ENCODE results near the gene MGLL.

The MGLL gene

DNA sequence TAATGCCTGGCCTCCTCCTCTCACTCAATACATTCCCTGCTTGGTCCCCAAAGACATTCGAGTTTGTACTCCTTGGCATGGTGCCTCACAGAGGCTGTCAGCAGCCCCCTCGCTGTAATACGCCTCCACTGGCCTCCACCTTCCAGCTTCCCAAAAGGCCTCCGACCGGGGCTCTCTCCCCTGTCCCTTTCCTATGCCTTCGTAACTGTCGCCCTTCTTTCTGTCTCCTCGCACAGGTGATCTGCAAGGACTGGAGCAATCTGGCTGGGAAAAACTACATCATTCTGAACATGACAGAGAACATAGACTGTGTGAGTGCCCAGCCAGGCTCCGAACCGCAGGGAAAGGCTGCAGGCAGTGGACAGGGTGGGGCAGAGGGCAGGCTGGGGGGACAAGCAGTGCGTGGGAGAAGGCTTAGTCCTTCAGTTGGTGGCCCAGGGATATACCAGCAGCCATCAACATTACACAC, 160.3 kb downstream of the MGLL start:
- TF ChIP-seq GATA2 (IDR thresholded peaks at IDR 0.05; ENCODE audit: low read depth, low read length) (no peak), GATA3 (IDR thresholded peaks at IDR 0.05; ENCODE audit: low read depth, low read length) (no peak)

- TF ChIP-seq GATA2 (IDR thresholded peaks at IDR 0.05; ENCODE audit: low read depth, low read length), result no peak
- no peak for TF ChIP-seq GATA3 (IDR thresholded peaks at IDR 0.05; ENCODE audit: low read depth, low read length)
Observed at GRCh38 chr3:127661600-127661999, 160.7 kb downstream of the MGLL start.

GRCh38 chr3:127660621-127661251, 161.6 kb downstream of the MGLL start:
- TF ChIP-seq GATA2 (IDR thresholded peaks at IDR 0.05; ENCODE audit: low read depth, low read length), result no peak

GRCh38 chr3:127658234-127658633, 164.1 kb downstream of the MGLL start:
- TF ChIP-seq GATA3 (IDR thresholded peaks at IDR 0.05; ENCODE audit: low read depth, low read length) (no peak), GATA2 (IDR thresholded peaks at IDR 0.05; ENCODE audit: low read depth, low read length) (no peak)

DNA sequence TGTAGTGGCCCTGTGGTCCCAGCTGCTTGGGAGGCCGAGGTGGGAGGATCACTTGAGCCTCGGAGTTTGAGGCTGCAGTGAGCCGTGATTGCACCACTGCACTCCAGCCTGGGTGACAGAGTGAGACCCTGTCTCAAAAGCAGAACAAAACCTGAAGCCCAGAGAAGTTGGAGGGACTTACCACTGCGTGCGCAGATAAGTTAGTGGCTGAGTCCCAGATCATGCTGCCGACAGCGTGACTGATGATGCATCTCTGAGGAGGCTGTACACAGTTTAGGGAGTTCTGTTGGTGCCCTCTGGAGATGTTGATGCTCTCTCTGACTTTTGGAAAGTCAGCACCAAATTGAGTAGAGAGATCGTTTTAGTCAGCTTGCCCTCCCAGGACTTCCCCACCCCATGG, 165.4 kb downstream of the MGLL start:
- TF ChIP-seq GATA2 (IDR thresholded peaks at IDR 0.05; ENCODE audit: low read depth, low read length) (no peak), GATA3 (IDR thresholded peaks at IDR 0.05; ENCODE audit: low read depth, low read length) (no peak)

GRCh38 chr3:127655641-127656040, 166.7 kb downstream of the MGLL start:
- TF ChIP-seq GATA3 (IDR thresholded peaks at IDR 0.05; ENCODE audit: low read depth, low read length) (no peak), GATA2 (IDR thresholded peaks at IDR 0.05; ENCODE audit: low read depth, low read length) (no peak)

GRCh38 chr3:127654374-127654773, 167.9 kb downstream of the MGLL start:
- TF ChIP-seq GATA2 (IDR thresholded peaks at IDR 0.05; ENCODE audit: low read depth, low read length) (no peak), GATA3 (IDR thresholded peaks at IDR 0.05; ENCODE audit: low read depth, low read length) (no peak)

GRCh38 chr3:127652246-127652995, 169.9 kb downstream of the MGLL start:
- no peak for TF ChIP-seq GATA2 (IDR thresholded peaks at IDR 0.05; ENCODE audit: low read depth, low read length)
- TF ChIP-seq GATA3 (IDR thresholded peaks at IDR 0.05; ENCODE audit: low read depth, low read length), result no peak

DNA sequence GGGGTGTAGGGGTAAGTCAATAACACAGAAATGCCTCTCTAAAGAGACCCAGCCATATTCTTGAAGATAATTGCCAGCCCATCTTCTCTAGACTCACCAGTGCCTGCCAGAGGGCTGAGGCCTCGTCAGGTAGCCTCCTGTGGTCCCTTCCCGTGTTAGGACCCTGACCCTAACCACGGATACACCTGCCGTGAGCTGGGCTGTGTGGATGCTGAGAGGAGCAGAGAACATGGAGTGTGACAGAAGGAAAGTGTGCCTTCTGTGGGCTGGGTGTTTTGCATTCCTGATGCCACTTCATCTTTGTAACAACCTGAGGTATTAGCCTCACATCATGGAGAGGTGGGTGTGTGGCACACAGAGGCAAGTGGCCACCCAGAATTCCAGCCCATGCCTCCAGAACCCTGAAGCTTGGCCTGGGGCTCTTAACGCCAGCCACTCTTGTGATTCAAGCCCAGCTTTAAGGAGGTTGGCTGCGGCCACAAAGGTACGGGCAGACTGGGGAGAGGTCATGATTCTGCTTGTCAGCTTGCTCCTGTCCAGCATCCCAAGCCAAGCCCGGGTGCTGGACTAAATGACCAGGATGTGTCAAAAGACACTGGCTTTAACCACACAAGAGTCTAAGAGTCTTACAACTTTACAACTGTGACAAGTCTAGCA, 170.7 kb downstream of the MGLL start:
- TF ChIP-seq GATA2 (IDR thresholded peaks at IDR 0.05; ENCODE audit: low read depth, low read length) (no peak), GATA3 (IDR thresholded peaks at IDR 0.05; ENCODE audit: low read depth, low read length) (no peak)

- TF ChIP-seq GATA2 (IDR thresholded peaks at IDR 0.05; ENCODE audit: low read depth, low read length), result no peak
Observed at GRCh38 chr3:127650236-127650635, 172.1 kb downstream of the MGLL start.

GRCh38 chr3:127647845-127648204, 174.5 kb downstream of the MGLL start:
- TF ChIP-seq GATA2 (IDR thresholded peaks at IDR 0.05; ENCODE audit: low read depth, low read length) (no peak), GATA3 (IDR thresholded peaks at IDR 0.05; ENCODE audit: low read depth, low read length) (no peak)

GRCh38 chr3:127647166-127647844, 175.0 kb downstream of the MGLL start:
- TF ChIP-seq GATA3 (IDR thresholded peaks at IDR 0.05; ENCODE audit: low read depth, low read length) (no peak), GATA2 (IDR thresholded peaks at IDR 0.05; ENCODE audit: low read depth, low read length) (no peak)

GRCh38 chr3:127646501-127647046, 175.7 kb downstream of the MGLL start:
- TF ChIP-seq GATA3 (IDR thresholded peaks at IDR 0.05; ENCODE audit: low read depth, low read length) (no peak), GATA2 (IDR thresholded peaks at IDR 0.05; ENCODE audit: low read depth, low read length) (no peak)

- TF ChIP-seq GATA3 (IDR thresholded peaks at IDR 0.05; ENCODE audit: low read depth, low read length), result no peak
- TF ChIP-seq GATA2 (IDR thresholded peaks at IDR 0.05; ENCODE audit: low read depth, low read length), result no peak
Observed at GRCh38 chr3:127645371-127646015, 176.8 kb downstream of the MGLL start.
